HG03558 (cell line): ENCODE measurements around the gene SFXN5.
"Not testable (repeated sequence)": the region's sequence is repeated elsewhere in the genome, so short reads cannot be mapped to it uniquely, and the experiment has no call there.

ENCODE experiments used
- ATAC-seq: cut with Tn5 transposase; IDR thresholded peaks from one replicate; pipeline ENCODE4 v1.9.1; 2021; ENCODE audit warnings: moderate number of reproducible peaks; ENCODE audit not compliant: unreplicated experiment; ENCODE audit errors: extremely low read depth

The SFXN5 gene

GRCh38 chr2:73079636-73080035 lies 8.1 kb upstream of the SFXN5 start:
- no peak for ATAC-seq

- ATAC-seq, result no peak
Observed at GRCh38 chr2:73078457-73079411, 7.2 kb upstream of the SFXN5 start.

DNA sequence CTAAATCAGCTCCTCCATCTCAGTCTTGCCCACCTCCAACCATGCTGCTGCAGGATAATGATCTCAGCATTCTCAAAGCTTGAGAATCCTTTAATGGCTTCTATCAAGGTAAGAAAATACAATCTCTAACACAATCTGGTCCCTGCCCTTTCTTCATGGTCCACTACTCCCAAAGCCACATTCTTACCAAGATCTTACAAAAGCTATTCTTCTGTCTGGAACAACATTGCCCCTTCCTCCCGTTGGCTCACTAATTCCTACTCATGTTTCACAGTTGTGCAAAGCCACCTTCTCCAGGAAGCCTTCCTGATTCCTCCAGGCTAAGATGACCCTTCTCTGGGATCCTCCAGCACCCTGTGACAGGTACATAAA lies 5.9 kb upstream of the SFXN5 start:
- no peak for ATAC-seq

- ATAC-seq, result no peak
Observed at GRCh38 chr2:73076701-73077423, 5.3 kb upstream of the SFXN5 start.

DNA sequence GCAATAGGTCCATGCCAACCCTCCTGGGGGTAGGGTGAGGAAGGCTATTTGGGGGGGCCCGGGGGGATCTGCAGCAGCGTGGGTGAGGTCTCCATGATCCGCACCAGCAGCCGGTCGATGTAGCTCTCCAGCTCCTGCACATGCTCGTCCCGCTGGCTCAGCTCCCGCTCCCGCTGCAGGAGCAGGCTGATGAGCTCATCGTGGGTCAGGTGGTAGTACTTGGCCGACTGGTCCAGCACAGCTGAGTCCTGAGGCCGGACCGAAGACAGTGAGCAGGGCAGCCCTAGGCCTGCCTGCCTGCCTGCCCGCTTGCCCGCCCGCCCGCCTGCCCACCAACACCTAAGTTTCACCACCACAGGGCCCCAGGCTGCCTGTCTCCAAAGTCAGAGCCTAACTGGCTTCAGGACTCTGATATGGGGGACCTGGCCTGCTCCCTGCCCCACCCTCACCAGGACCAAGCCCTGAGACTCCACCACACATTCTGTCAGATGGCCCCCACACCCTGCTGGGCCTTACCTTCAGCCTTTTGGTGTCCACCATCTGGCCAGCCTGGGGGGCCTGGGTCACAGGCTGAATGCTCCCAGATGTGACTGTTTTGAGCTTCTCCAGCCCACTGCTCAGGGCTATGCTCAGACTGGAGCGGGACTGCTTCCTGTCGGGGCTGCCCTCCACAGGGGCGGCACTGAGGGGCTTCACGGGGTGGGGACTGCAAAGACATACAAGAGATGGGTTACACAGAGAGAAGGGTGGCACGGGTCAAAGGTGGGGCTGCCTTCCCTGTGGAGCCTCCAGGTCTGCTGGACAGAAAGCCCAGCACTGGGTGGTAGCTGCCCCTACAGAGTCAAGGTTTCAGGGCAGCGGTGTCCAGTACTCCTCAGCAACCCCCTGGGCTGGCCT lies 4.2 kb upstream of the SFXN5 start:
- ATAC-seq, result no peak

- ATAC-seq, result no peak
Observed at GRCh38 chr2:73074110-73075069, 2.9 kb upstream of the SFXN5 start.

DNA sequence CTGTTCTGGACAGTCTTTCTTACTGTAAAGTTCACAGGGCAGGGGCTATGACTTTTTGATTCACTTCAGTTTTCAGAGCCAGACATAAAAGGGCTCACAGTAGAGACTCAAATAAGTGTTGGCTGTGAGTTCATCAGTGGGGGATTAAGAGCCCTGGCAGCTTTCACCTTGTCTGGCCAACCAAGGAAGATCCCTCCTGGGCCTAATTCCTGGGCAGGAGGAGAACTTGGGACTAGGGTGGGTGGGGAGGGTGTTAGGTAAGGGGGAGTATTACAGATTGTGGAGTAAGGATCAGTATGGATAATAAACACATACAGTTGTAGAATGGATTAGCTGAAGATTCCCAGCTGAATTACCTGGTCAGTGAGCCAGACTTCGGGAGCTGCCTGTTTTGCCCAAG lies 904 bp upstream of the SFXN5 start:
- no peak for ATAC-seq

GRCh38 chr2:73072129-73072395 lies 550 bp upstream of the SFXN5 start:
- no peak for ATAC-seq

DNA sequence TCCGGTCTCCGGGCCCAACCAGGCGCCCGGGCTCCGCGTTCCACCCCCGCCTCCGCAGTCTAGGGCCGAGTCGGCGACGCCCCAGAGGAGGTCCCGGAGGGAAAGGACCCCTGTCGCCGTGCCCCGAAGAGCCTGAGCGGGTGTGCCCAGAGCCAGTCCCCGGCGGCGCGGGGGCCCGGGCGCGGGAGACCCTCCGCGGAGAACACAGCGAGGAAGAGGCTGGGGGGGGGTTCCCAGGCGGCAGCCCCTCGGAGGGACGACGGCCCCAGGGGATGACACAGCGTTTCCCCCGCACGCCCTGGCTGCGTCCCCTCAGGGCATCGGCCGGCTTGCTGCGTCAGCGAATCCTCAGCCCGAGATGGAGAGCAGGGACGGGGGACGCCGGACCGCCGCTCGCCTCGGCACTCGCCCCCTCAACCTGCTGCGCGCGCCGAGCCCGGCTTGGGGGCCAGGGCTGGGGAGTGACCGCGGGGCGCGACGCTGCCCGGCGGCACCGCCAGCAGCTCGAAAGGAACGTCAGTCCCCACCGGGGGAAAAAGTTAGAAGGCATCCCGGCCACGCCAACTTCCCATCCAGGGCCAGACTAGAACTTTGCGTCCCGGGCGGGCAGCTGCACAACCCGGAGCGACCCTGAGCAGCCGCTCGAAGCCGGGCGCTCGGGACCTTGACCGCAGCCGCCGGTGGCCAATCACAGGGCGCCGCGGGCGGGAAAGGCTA lies 711 bp downstream of the SFXN5 start:
- ATAC-seq, result peak; percentile 7

GRCh38 chr2:73069855-73070642 lies 1.5 kb downstream of the SFXN5 start:
- no peak for ATAC-seq

GRCh38 chr2:73069041-73069854 lies 2.3 kb downstream of the SFXN5 start:
- no peak for ATAC-seq

GRCh38 chr2:73068147-73068546 lies 3.4 kb downstream of the SFXN5 start:
- no peak for ATAC-seq

DNA sequence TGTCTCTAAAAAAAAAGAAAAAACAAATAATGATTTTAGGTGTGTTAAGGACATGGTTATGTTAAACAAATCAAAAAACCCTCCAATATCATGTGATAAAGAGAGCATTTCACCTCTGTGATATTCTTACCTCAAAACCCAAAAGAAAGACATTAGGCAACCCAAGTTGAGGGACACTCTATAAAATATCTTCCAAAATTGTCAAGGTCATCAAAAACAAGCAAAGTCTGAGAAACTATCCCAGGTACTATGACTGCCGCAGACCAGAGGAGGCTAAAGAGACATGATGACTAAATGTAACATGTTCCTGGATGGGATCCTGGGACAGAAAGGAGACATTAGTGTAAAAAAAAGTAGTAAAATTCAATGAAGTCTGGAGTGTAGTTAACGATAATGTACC lies 4.5 kb downstream of the SFXN5 start:
- no peak for ATAC-seq

- not testable (repeated sequence) for ATAC-seq
Observed at GRCh38 chr2:73065070-73065469, 6.4 kb downstream of the SFXN5 start.

DNA sequence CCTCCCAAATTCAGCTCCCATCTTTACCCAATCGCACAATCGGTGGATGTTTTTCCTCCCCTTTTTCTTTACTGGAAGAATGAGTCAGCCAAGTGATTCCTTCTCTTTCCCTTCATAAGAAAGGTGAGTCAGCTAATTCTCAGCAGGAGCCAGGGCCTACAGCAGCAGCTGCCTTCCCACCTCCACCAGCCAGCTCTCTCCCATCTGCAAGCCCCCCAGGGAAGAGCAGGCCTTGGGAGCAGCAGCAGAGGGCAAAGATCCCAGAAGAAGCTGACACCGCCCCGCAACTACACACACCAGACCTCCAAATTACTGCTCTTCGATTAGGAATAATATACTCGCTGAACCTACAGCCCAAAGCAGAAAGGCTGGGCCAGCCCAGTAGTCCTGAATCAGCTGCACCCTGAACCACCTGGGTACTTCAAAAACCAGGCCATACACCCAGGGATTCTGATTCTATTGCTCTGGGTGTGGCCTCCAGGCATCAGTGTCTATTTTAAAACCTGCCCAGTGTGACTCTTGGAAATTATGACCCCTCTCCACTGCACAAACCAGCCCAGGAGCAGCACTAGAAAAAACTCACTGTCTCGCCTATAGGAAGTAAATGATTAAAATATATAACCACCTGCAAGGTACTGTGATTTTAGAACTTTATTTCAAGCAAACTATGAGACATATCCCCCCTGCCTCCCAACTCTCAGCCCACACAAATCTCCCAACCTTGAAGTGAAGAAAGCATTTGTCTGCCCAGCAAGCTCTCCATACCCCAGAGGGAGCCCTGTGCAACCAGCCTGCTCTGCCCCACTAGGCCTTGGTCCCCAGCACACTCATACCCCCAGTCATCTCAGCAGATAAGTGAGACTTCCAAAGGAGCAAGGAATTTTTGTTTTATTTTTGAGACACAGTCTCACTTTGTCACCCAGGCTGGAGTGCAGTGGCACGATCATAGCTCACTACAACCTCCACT lies 7.3 kb downstream of the SFXN5 start:
- no peak for ATAC-seq

DNA sequence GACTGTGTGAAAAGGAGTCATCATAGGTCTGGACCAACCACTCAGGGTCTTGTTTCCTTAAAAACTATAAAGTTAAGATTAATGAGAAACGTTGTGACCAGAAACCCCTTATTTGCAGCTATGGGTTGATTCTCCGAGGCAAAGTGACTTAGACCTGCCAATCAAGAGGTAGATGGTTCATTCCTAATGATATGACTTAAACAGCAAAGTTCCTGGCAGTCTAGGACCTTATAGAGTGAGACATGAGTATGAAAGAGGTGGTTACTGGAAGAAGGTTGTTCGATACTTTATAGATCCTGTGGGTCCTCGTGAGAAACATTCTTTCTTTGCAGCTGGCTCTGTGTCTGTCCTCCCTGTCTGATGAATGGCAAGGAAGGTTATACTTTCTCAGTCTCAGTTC lies 8.0 kb downstream of the SFXN5 start:
- no peak for ATAC-seq
